Osteoblast (primary cell): ENCODE measurements around the gene TBC1D23. TPM values are rescaled to one million over a fixed set of nuclear protein-coding genes. Genes with fewer than 3 reads are reported as not detected.

Experiments
- DNase-seq: peaks from one replicate; pipeline ENCODE4 v3.0.0; 2011; ENCODE audit warnings: low spot score, mixed read lengths; ENCODE audit not compliant: insufficient read length; ENCODE audit errors: missing footprints
- H2AFZ ChIP-seq: 2 replicates; pipeline ENCODE4 v1.6.0; 2011; ENCODE audit warnings: mild to moderate bottlenecking, low read length
- H3K27ac ChIP-seq: 2 replicates; pipeline ENCODE4 v1.5.1; 2011; ENCODE audit warnings: mild to moderate bottlenecking, low read depth, low read length, moderate library complexity
- H3K27me3 ChIP-seq: 2 replicates; pipeline ENCODE4 v1.6.0; 2012; ENCODE audit warnings: mild to moderate bottlenecking, control low read depth, inconsistent platforms, low read length, moderate library complexity; ENCODE audit not compliant: insufficient read depth
- H3K36me3 ChIP-seq: 2 replicates; pipeline ENCODE4 v1.5.1; 2011; ENCODE audit warnings: mild to moderate bottlenecking, low read length, control low read depth, moderate library complexity; ENCODE audit not compliant: insufficient read depth
- H3K4me1 ChIP-seq: 2 replicates; pipeline ENCODE4 v1.5.1; 2011; ENCODE audit warnings: mild to moderate bottlenecking, low read length, control low read depth, moderate library complexity; ENCODE audit not compliant: insufficient read depth
- H3K4me2 ChIP-seq: 2 replicates; pipeline ENCODE4 v1.6.0; 2011; ENCODE audit warnings: mild to moderate bottlenecking, low read length; ENCODE audit not compliant: insufficient read depth
- H3K4me3 ChIP-seq: fragments of 200-600 bp; sonication (generic); 3 replicates; pipeline ENCODE4 v1.5.1; 2012; ENCODE audit warnings: mild to moderate bottlenecking, low read length, inconsistent platforms; ENCODE audit not compliant: insufficient read depth
- H3K79me2 ChIP-seq: 2 replicates; pipeline ENCODE4 v1.6.0; 2012; ENCODE audit warnings: mild to moderate bottlenecking, low read length, control low read depth, inconsistent platforms; ENCODE audit not compliant: insufficient read depth
- H3K9me3 ChIP-seq: 2 replicates; pipeline ENCODE4 v1.5.1; 2011; ENCODE audit warnings: low read depth, low read length, control low read depth
- H4K20me1 ChIP-seq: 2 replicates; pipeline ENCODE4 v1.6.0; 2012; ENCODE audit warnings: mild to moderate bottlenecking, low read length, control low read depth; ENCODE audit not compliant: insufficient read depth
- CTCF ChIP-seq: IDR thresholded peaks from 2 replicates; pipeline ENCODE4 v1.5.1; 2011; ENCODE audit warnings: mild to moderate bottlenecking, low read depth, low read length, moderate library complexity; ENCODE audit errors: extremely low read depth
- total RNA-seq: library from RNA; depleted of rRNA; stranded (reverse); fragments of >200 nt; gene quantifications from 2 replicates; pipeline ENCODE4 v1.2.3, GENCODE V29; 2012

The TBC1D23 gene
- total RNA-seq, 1 donor, result 64.4 TPM

DNA sequence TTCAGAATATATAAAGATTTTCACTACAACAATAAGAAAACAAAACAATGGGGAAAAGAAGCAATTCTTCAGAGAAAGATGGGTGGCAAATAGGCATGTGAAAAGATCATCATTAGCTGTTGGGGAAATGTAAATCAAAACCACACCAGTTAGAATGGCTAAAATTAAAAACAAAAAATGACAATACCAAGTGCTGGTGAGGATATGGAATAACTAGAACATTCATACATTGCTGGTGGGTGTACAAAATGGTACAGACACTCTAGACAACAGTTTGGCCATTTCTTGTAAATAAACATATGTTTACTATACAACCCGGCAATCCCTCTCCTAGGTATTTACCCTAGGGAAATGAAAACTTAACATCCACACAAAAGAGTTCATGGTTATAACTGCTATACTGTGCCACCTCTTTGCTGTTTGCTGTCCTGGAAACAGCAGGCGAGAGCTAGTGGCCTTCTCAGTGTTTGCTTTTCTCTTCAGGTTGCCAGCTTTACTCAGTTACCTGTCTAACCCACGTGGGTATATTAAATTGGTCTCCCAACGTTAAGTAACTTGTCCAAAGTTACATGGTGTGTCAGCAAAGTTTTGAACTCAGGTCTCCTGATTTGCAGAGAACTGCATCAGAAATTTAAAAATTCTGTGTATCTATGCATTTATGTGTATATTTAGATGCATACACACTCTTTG is 69.2 kb downstream of the TBC1D23 start:
- Histone ChIP-seq H4K20me1 (no peaks in the 10 kb centered on the region), H3K79me2 (peaks cover 6% of the 10 kb centered on the region), H2AFZ (no peak overlapping the region), H3K9me3 (no peaks in the 10 kb centered on the region), H3K36me3 (peaks cover 17% of the 10 kb centered on the region), H3K27ac (no peak overlapping the region), H3K4me2 (no peak overlapping the region), H3K4me3 (no peak overlapping the region), H3K27me3 (no peaks in the 10 kb centered on the region), H3K4me1 (peaks cover 5% of the 10 kb centered on the region)
- TF ChIP-seq CTCF, result no peak
- DNase-seq, result no peak

DNA sequence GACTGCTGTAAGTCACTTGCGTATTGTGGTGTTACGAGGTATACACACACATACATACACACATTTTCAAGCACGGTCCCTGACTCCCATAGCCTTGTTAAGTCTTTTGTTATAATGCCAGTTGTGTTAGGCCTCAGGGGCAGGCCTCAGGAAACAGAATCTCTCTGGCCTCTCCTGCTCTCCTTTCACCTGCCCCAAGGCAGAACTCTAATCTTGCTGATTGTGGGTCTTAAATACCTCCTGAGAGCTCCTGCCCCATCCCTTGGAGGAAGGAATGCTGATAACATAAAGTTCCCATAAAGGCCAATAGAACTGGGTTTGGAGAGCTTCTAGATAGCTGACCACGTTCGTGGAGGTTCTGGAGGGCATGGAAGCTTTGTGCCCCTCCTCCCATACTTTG is 69.9 kb downstream of the TBC1D23 start:
- Histone ChIP-seq H2AFZ (no peak overlapping the region), H3K79me2 (peaks cover 13% of the 10 kb centered on the region), H3K4me1 (peaks cover 11% of the 10 kb centered on the region), H3K4me3 (no peak overlapping the region), H3K27me3 (no peaks in the 10 kb centered on the region), H3K4me2 (no peak overlapping the region), H4K20me1 (no peaks in the 10 kb centered on the region), H3K36me3 (peaks cover 11% of the 10 kb centered on the region), H3K27ac (no peak overlapping the region), H3K9me3 (no peaks in the 10 kb centered on the region)
- TF ChIP-seq CTCF, result no peak
- no peak for DNase-seq

GRCh38 chr3:100331660-100332059 is 70.9 kb downstream of the TBC1D23 start:
- no peaks in the 10 kb centered on the region for H4K20me1 ChIP-seq
- H3K79me2 ChIP-seq, result peaks cover 17% of the 10 kb centered on the region
- H3K4me3 ChIP-seq, result no peak overlapping the region
- no peak overlapping the region for H3K4me2 ChIP-seq
- H3K4me1 ChIP-seq, result peaks cover 11% of the 10 kb centered on the region
- H2AFZ ChIP-seq, result no peak overlapping the region
- H3K27me3 ChIP-seq, result no peaks in the 10 kb centered on the region
- no peaks in the 10 kb centered on the region for H3K9me3 ChIP-seq
- no peak for DNase-seq
- H3K27ac ChIP-seq, result no peak overlapping the region
- TF ChIP-seq CTCF, result no peak
- peaks cover 5% of the 10 kb centered on the region for H3K36me3 ChIP-seq

- no peaks in the 10 kb centered on the region for H3K9me3 ChIP-seq
- H3K4me3 ChIP-seq, result no peak overlapping the region
- H4K20me1 ChIP-seq, result no peaks in the 10 kb centered on the region
- H3K4me2 ChIP-seq, result no peak overlapping the region
- H3K27me3 ChIP-seq, result no peaks in the 10 kb centered on the region
- no peaks in the 10 kb centered on the region for H3K36me3 ChIP-seq
- H3K27ac ChIP-seq, result no peak overlapping the region
- no peak for DNase-seq
- H3K79me2 ChIP-seq, result peaks cover 17% of the 10 kb centered on the region
- H3K4me1 ChIP-seq, result peaks cover 11% of the 10 kb centered on the region
- no peak overlapping the region for H2AFZ ChIP-seq
- no peak for TF ChIP-seq CTCF
These were observed 72.3 kb downstream of the TBC1D23 start for GRCh38 chr3:100333051-100333450.
